Activated CD8-positive, alpha-beta T cell treated with anti-CD3 and anti-CD28 coated beads for 36 hours (primary cell): Measurements from ENCODE around the gene TCP1. TPM values are rescaled to one million over a fixed set of nuclear protein-coding genes. Genes with fewer than 3 reads are reported as not detected.

Source experiments
- ATAC-seq: fragments of 200-7000 bp; cut with Tn5 transposase; one replicate; pipeline ENCODE4 v1.10.0; 2021; ENCODE audit warnings: mild to moderate bottlenecking, moderate library complexity
- CTCF ChIA-PET: fragments of 350-600 bp; sonication (Branson Sonifier 250); formaldehyde crosslinking; loops from one replicate; lab custom pipeline; 2021; ENCODE audit warnings: antibody characterized with exemption; lab: Charles Lee
- POLR2A ChIA-PET: fragments of 350-600 bp; sonication (Branson Sonifier 250); formaldehyde crosslinking; loops from one replicate; lab custom pipeline; 2021; ENCODE audit warnings: antibody characterized with exemption; lab: Charles Lee
- DNase-seq: peaks from one replicate; pipeline ENCODE4 v3.0.0-alpha.2; 2020
- H3K27ac Mint-ChIP-seq: one replicate; pipeline ENCODE4 v1.8.0; 2021; ENCODE audit warnings: mild to moderate bottlenecking, mixed read lengths
- H3K27me3 Mint-ChIP-seq: one replicate; pipeline ENCODE4 v1.8.0; 2021; ENCODE audit warnings: mixed read lengths
- H3K36me3 Mint-ChIP-seq: one replicate; pipeline ENCODE4 v1.8.0; 2021; ENCODE audit warnings: low read depth, mixed read lengths
- H3K4me1 Mint-ChIP-seq: one replicate; pipeline ENCODE4 v1.8.0; 2021; ENCODE audit warnings: low read depth, mixed read lengths
- H3K4me3 Mint-ChIP-seq: one replicate; pipeline ENCODE4 v1.8.0; 2021; ENCODE audit warnings: mild to moderate bottlenecking, moderate library complexity, mixed read lengths
- H3K9me3 Mint-ChIP-seq: one replicate; pipeline ENCODE4 v1.8.0; 2021; ENCODE audit warnings: mixed read lengths
- CTCF ChIP-seq: fragments of 200-600 bp; IDR thresholded peaks from one replicate; pipeline ENCODE4 v1.8.0; 2022; ENCODE audit warnings: antibody characterized with exemption, mild to moderate bottlenecking
- intact Hi-C: fragments of 100-400 bp; cut with micrococcal nuclease; formaldehyde crosslinking; loops from one replicate; pipeline ENCODE4 v1.10.0; 2022
- total RNA-seq, 2 experiments: library from RNA; stranded (reverse); gene quantifications; one replicate each; pipeline ENCODE4 v1.2.3, GENCODE V29; 2021

Gene TCP1
- total RNA-seq, 2 experiments from 2014 or later, result 446 to 452 TPM

- no peaks in the 10 kb centered on the region for H3K4me1 Mint-ChIP-seq
- no peak overlapping the region for H3K4me3 Mint-ChIP-seq
- ChIA-PET CTCF (no interaction called here), POLR2A (no interaction called here)
- H3K36me3 Mint-ChIP-seq, result no peaks in the 10 kb centered on the region
- no peak for DNase-seq
- H3K27ac Mint-ChIP-seq, result no peak overlapping the region
- no peaks in the 10 kb centered on the region for H3K27me3 Mint-ChIP-seq
- no peak for ATAC-seq
- intact Hi-C loops, result no loop called here
- TF ChIP-seq CTCF, result no peak
- H3K9me3 Mint-ChIP-seq, result no peaks in the 10 kb centered on the region
Measured at GRCh38 chr6:159808647-159809046, 19.2 kb upstream of the TCP1 start.

- Mint-ChIP-seq H3K4me1 (no peaks in the 10 kb centered on the region), H3K27me3 (no peaks in the 10 kb centered on the region), H3K27ac (no peak overlapping the region), H3K9me3 (no peaks in the 10 kb centered on the region), H3K4me3 (no peak overlapping the region), H3K36me3 (no peaks in the 10 kb centered on the region)
- TF ChIP-seq CTCF, result no peak
- POLR2A ChIA-PET, result no interaction called here
- DNase-seq (no peak), ATAC-seq (no peak)
- CTCF ChIA-PET, result no interaction called here
- intact Hi-C loops, result no loop called here
Measured at GRCh38 chr6:159807150-159807858, 17.9 kb upstream of the TCP1 start.

- ChIA-PET POLR2A (no interaction called here), CTCF (interaction anchor here (1.5 kb wide), 1 partner anchor 46 kb away, joined by 6 read pairs; no protein-coding TSS in a partner anchor)
- H3K27me3 Mint-ChIP-seq, result no peaks in the 10 kb centered on the region
- ATAC-seq, result no peak
- no peaks in the 10 kb centered on the region for H3K36me3 Mint-ChIP-seq
- no peak overlapping the region for H3K4me3 Mint-ChIP-seq
- intact Hi-C loops, result no loop called here
- H3K9me3 Mint-ChIP-seq, result no peaks in the 10 kb centered on the region
- H3K4me1 Mint-ChIP-seq, result no peaks in the 10 kb centered on the region
- H3K27ac Mint-ChIP-seq, result no peak overlapping the region
- TF ChIP-seq CTCF, result no peak
- DNase-seq, result no peak
Measured at GRCh38 chr6:159806021-159806458, 16.6 kb upstream of the TCP1 start.

GRCh38 chr6:159805440-159806020, 16.1 kb upstream of the TCP1 start:
- Mint-ChIP-seq H3K4me3 (no peak overlapping the region), H3K27me3 (no peaks in the 10 kb centered on the region), H3K9me3 (no peaks in the 10 kb centered on the region), H3K4me1 (no peaks in the 10 kb centered on the region), H3K36me3 (no peaks in the 10 kb centered on the region), H3K27ac (no peak overlapping the region)
- ChIA-PET POLR2A (no interaction called here), CTCF (interaction anchor here (1.5 kb wide), 1 partner anchor 47 kb away, joined by 6 read pairs; no protein-coding TSS in a partner anchor)
- no peak for DNase-seq
- intact Hi-C loops, result no loop called here
- no peak for ATAC-seq
- TF ChIP-seq CTCF, result no peak

GRCh38 chr6:159804504-159804903, 15.1 kb upstream of the TCP1 start:
- ChIA-PET POLR2A (no interaction called here), CTCF (no interaction called here)
- Mint-ChIP-seq H3K4me1 (no peaks in the 10 kb centered on the region), H3K27ac (no peak overlapping the region), H3K36me3 (peaks cover 2% of the 10 kb centered on the region), H3K9me3 (no peaks in the 10 kb centered on the region), H3K4me3 (no peak overlapping the region), H3K27me3 (no peaks in the 10 kb centered on the region)
- intact Hi-C loops, result loop anchor here (5.0 kb wide), 1 partner anchor 643 kb away; no protein-coding TSS in a partner anchor
- no peak for TF ChIP-seq CTCF
- ATAC-seq (no peak), DNase-seq (no peak)
